ENCODE measurements around the gene NANOS1.

The NANOS1 gene

DNA sequence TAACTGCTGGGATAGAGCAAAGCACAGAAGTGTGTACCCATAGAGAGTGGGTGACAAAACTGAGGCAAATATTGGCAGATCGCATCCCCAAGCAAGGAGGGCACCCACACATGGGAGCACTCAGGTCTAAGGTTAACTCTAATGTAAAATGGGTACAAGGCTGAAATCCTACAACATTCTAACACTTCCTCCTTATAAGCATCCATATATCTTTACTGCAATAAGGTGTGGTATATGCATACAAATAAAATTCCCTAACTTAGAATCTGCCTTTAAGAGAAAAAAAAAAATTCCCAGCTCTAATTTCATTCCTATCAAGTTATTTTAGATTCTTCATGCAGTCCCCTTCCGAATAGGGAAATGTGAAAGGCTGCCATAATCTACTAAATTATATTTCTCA lies 32.4 kb downstream of the NANOS1 start:
- DNase-seq: no peak

DNA sequence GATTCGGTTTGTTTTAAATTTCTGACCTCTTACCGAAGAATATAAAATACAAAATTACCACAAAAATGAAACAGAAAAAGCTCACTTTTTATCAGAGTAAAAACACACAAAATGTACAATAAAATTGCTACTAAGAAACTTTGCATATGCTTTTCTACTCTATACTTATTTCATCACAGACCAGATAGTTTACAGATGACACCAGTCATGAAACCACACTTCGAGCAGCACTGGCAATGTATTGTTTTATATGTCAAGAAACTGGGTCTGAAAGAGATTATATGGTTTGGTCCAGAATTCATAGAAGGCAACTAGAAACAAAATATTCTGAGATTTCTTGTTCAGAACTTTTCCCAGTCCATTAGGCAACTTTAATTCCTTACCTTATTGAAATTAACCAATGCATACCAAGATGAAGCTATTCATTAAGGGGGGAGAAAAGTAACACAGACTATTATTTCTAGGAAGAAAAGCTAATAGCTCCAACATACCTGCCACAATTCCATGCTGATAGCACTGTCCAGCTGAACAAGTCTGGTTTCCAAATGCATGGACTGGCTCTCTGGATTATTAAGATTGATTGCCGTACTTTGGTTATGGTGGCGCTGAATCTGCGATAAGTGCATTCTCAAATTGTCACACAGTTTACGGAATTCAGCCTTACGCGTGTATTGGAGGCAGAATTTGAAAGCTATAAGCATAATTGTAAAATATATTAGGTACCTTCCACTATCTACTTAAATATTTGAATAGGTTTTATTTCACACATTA lies 41.1 kb downstream of the NANOS1 start:
- DNase-seq: no peak

DNA sequence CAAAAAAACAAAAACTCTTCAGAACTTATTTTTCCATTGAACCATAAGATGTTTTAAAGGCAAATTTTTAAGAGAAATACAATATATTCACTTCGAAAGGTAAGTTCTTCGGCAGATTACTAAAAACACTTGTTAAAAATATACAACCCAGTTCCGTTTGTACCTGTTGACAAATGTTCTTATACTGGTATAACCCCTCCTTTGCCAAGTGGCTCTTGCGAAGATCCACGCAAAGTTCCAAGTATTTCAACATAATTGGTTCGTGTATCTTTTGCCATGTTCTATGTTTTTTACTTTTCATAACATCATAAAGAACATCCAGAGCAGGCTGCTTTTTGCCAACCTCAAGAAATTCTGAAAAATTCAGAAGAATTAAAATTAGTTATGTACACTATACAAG lies 44.1 kb downstream of the NANOS1 start:
- no peak for DNase-seq

DNA sequence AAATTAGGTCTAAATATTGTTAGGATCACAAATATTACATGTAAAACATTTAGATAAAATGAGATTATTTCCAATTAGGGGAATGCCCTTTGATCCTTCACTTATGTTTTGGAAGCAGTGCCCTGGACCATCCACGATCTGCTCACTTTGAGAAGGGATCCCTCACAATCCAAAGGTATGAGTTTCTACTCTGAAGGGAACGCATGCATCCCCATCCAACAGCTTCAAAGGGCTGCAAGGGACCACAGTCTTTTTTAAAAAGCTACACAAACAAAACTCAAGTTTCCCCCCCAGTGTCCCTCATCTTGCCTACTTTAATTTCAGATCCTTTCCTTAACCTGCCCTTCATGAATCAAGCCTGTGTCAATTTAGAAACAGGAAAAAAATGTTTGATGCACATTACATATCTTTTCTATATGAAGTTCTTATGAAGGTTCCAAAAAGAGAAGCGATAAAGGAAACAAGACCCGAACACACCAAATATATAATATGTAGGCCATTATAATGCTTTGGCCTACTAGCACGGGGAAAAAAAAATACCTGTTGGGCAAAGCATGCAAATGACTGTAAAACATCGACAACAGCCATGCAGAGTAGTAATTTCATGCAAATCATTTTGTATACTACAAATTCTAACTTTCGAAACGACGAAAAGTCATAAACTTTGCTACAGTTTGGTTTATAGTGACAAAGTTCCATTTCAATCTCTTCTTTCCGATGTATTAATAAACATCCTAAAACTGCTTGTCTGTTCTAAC lies 49.1 kb downstream of the NANOS1 start:
- no peak for DNase-seq

DNA sequence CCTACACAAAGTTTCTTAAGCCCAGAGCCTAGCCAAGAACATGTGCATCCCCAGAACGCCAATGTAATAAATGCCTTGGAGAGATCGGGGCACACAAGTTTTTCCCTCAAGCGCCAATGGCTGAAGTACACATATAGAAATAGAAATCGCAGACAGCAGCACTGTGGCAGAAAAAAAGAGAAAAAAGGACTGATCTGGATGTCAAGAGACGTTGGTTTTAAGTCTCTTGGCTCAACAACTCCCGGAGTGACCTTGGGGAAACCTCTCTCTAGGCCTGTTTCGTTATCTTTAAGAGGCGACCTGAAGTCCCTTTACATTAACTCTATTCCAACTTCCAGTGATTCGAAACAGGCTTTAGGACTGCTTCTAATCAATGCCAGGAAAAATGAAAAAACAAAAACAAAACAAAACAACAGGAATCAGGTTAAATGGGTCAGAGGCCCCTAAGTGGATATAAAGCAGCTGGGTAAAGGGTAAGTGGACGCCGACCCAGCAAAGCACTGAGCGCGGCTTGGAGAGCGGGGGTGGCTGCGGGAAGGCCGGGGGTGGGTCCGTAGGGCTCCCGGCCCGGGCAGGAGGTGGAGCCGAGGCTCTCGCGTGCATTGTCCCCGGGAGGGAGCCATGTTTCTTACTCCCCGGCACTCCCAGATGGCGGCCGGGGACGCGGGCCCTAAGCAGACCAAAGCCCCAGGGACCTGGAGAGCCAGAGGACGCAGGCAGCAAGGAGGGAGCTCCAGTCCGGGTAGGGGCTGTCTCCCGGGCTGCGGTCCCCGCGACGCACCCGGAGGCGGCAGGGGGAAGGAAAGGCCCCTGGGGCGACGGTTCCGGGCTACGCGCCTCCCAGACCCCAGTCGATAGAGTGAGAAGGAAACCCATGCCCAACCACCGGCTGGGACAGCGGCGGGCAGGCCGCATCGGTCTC lies 50.3 kb downstream of the NANOS1 start:
- DNase-seq: peak; percentile 69

DNA sequence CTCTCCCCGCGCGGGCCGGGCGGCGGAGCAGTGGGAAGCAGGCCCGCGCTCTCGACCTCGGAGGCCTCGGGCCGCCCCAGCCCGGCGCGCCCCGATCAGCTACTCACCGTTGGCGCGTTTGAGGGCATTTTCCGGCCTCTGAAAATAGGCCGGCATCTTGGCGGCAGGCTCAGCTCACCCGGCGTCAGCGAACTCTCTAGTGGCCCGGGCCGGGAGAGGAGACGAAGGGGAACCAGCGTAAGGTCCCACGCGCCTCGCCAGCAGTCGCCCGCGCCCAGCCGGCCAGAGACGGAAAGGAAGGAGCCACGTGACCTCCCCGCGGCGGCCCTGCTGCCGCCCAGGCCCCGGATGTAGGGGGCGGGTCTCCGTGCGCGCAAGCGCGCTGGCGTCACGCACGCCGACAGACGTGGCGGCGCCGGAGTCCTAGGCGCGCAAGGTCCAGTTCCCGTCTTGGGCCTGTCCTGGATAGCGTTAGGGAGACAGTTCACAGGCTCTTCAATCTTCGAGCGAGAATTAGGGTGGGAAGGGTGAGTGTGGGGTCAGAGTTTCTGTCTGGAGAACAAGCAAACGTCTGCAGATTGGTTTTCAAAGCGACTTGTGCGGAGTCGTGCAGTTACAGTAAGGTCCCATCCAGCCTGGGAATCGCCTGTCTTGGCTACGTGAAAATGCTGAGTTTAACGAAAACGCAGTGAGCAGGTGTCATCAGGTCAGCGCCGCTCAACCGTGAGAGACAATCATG lies 51.2 kb downstream of the NANOS1 start, which contains the start of gene EIF3A:
EIF3A (minus strand) TSS at position 297 of the 739 bp plus-strand sequence; CDS start at position 156, 141 bp downstream.
- peak; percentile 92 to 93 for DNase-seq
